ENCODE results near the gene ERC2.

ERC2 gene

GRCh38 chr3:55708242-55708641 lies 760.0 kb downstream of the ERC2 start:
- Histone ChIP-seq H3K4me3 (ENCODE audit: low read depth, low read length, poor library complexity, severe bottlenecking) (no peak overlapping the region), H3K36me3 (ENCODE audit: insufficient read depth, low read length) (no peaks in the 10 kb centered on the region), H3F3A (ENCODE audit: insufficient read depth, low read length) (no peaks in the 10 kb centered on the region), H3K4me2 (ENCODE audit: low read length) (no peak overlapping the region), H3K79me2 (ENCODE audit: insufficient read depth, low read length) (no peaks in the 10 kb centered on the region), H3K27me3 (ENCODE audit: insufficient read depth, low read length) (no peaks in the 10 kb centered on the region), H2AFZ (ENCODE audit: low read length) (no peak overlapping the region), H3K9ac (ENCODE audit: low read length) (no peak overlapping the region), H3K4me1 (ENCODE audit: insufficient read depth, low read length, severe bottlenecking) (peaks cover 13% of the 10 kb centered on the region), H4K20me1 (ENCODE audit: insufficient read depth, low read length) (no peaks in the 10 kb centered on the region), H3K9me3 (ENCODE audit: low read length) (no peaks in the 10 kb centered on the region), H3K9me2 (ENCODE audit: low read depth, low read length) (no peaks in the 10 kb centered on the region), H3K27ac (ENCODE audit: low read depth, low read length, poor library complexity, severe bottlenecking) (no peak overlapping the region)
- TF ChIP-seq EZH2 (IDR thresholded peaks at IDR 0.05; ENCODE audit: borderline replicate concordance, low read length) (no peak), CTCF (IDR thresholded peaks at IDR 0.05; ENCODE audit: low read length) (no peak)

GRCh38 chr3:55704521-55704920 lies 763.7 kb downstream of the ERC2 start:
- Histone ChIP-seq H3K4me2 (ENCODE audit: low read length) (no peak overlapping the region), H2AFZ (ENCODE audit: low read length) (no peak overlapping the region), H3K9ac (ENCODE audit: low read length) (no peak overlapping the region), H3K36me3 (ENCODE audit: insufficient read depth, low read length) (no peaks in the 10 kb centered on the region), H3K27me3 (ENCODE audit: insufficient read depth, low read length) (no peaks in the 10 kb centered on the region), H3K4me3 (ENCODE audit: low read depth, low read length, poor library complexity, severe bottlenecking) (no peak overlapping the region), H3F3A (ENCODE audit: insufficient read depth, low read length) (no peaks in the 10 kb centered on the region), H3K27ac (ENCODE audit: low read depth, low read length, poor library complexity, severe bottlenecking) (no peak overlapping the region), H3K79me2 (ENCODE audit: insufficient read depth, low read length) (no peaks in the 10 kb centered on the region), H3K4me1 (ENCODE audit: insufficient read depth, low read length, severe bottlenecking) (peaks cover 17% of the 10 kb centered on the region), H3K9me2 (ENCODE audit: low read depth, low read length) (no peaks in the 10 kb centered on the region), H3K9me3 (ENCODE audit: low read length) (no peaks in the 10 kb centered on the region), H4K20me1 (ENCODE audit: insufficient read depth, low read length) (no peaks in the 10 kb centered on the region)
- no peak for TF ChIP-seq CTCF (IDR thresholded peaks at IDR 0.05; ENCODE audit: low read length)
- TF ChIP-seq EZH2 (IDR thresholded peaks at IDR 0.05; ENCODE audit: borderline replicate concordance, low read length) = no peak

- H4K20me1 ChIP-seq (ENCODE audit: insufficient read depth, low read length) = no peaks in the 10 kb centered on the region
- no peaks in the 10 kb centered on the region for H3K9me3 ChIP-seq (ENCODE audit: low read length)
- no peak overlapping the region for H3K4me2 ChIP-seq (ENCODE audit: low read length)
- no peak overlapping the region for H2AFZ ChIP-seq (ENCODE audit: low read length)
- no peaks in the 10 kb centered on the region for H3K9me2 ChIP-seq (ENCODE audit: low read depth, low read length)
- no peak overlapping the region for H3K9ac ChIP-seq (ENCODE audit: low read length)
- peaks cover 14% of the 10 kb centered on the region for H3K4me1 ChIP-seq (ENCODE audit: insufficient read depth, low read length, severe bottlenecking)
- no peaks in the 10 kb centered on the region for H3K27me3 ChIP-seq (ENCODE audit: insufficient read depth, low read length)
- no peak overlapping the region for H3K27ac ChIP-seq (ENCODE audit: low read depth, low read length, poor library complexity, severe bottlenecking)
- no peaks in the 10 kb centered on the region for H3K79me2 ChIP-seq (ENCODE audit: insufficient read depth, low read length)
- no peaks in the 10 kb centered on the region for H3F3A ChIP-seq (ENCODE audit: insufficient read depth, low read length)
- no peaks in the 10 kb centered on the region for H3K36me3 ChIP-seq (ENCODE audit: insufficient read depth, low read length)
- H3K4me3 ChIP-seq (ENCODE audit: low read depth, low read length, poor library complexity, severe bottlenecking) = no peak overlapping the region
- TF ChIP-seq EZH2 (IDR thresholded peaks at IDR 0.05; ENCODE audit: borderline replicate concordance, low read length) = no peak
- TF ChIP-seq CTCF (IDR thresholded peaks at IDR 0.05; ENCODE audit: low read length) = no peak
These were observed 765.4 kb downstream of the ERC2 start for GRCh38 chr3:55702822-55703221.
